T-helper 1 cell (primary cell): ENCODE measurements around the gene LIMCH1.

Experiments
- DNase-seq, 5 donors: peaks; one replicate each; pipeline ENCODE4 v3.0.0-alpha.2; 2012 to 2020

LIMCH1 gene

GRCh38 chr4:41571422-41571821, 33.5 kb downstream of the LIMCH1 start:
- no peak for DNase-seq

GRCh38 chr4:41572516-41572915, 34.6 kb downstream of the LIMCH1 start:
- no peak for DNase-seq

GRCh38 chr4:41572956-41573355, 35.0 kb downstream of the LIMCH1 start:
- no peak for DNase-seq

GRCh38 chr4:41573502-41574001, 35.6 kb downstream of the LIMCH1 start:
- no peak for DNase-seq

GRCh38 chr4:41575207-41575606, 37.2 kb downstream of the LIMCH1 start:
- no peak for DNase-seq

- DNase-seq, result no peak
Observed at GRCh38 chr4:41575665-41576064, 37.7 kb downstream of the LIMCH1 start.

GRCh38 chr4:41579043-41579442, 41.1 kb downstream of the LIMCH1 start:
- DNase-seq, result no peak

GRCh38 chr4:41579526-41579925, 41.6 kb downstream of the LIMCH1 start:
- no peak for DNase-seq

- no peak for DNase-seq
Observed at GRCh38 chr4:41580007-41580406, 42.0 kb downstream of the LIMCH1 start.

GRCh38 chr4:41586675-41587225, 48.8 kb downstream of the LIMCH1 start:
- no peak for DNase-seq

GRCh38 chr4:41587286-41587685, 49.3 kb downstream of the LIMCH1 start:
- DNase-seq, result no peak

- no peak for DNase-seq
Observed at GRCh38 chr4:41590591-41590990, 52.6 kb downstream of the LIMCH1 start.

- DNase-seq, result no peak
Observed at GRCh38 chr4:41594432-41594831, 56.5 kb downstream of the LIMCH1 start.

GRCh38 chr4:41597494-41597893, 59.5 kb downstream of the LIMCH1 start:
- DNase-seq, result no peak

- no peak for DNase-seq
Observed at GRCh38 chr4:41598580-41598979, 60.6 kb downstream of the LIMCH1 start.

GRCh38 chr4:41599192-41599786, 61.3 kb downstream of the LIMCH1 start:
- no peak for DNase-seq

GRCh38 chr4:41600243-41600912, 62.4 kb downstream of the LIMCH1 start:
- DNase-seq, result no peak

GRCh38 chr4:41601025-41601424, 63.1 kb downstream of the LIMCH1 start:
- no peak for DNase-seq

GRCh38 chr4:41602113-41602512, 64.2 kb downstream of the LIMCH1 start:
- DNase-seq, result no peak

- DNase-seq, result no peak
Observed at GRCh38 chr4:41602886-41603498, 65.0 kb downstream of the LIMCH1 start.

GRCh38 chr4:41609851-41610250, 71.9 kb downstream of the LIMCH1 start:
- DNase-seq, result no peak

- no peak for DNase-seq
Observed at GRCh38 chr4:41610474-41610873, 72.5 kb downstream of the LIMCH1 start.

- no peak for DNase-seq
Observed at GRCh38 chr4:41611124-41611838, 73.3 kb downstream of the LIMCH1 start.
